AG08396 (cell line): ENCODE measurements around the gene AKT3.

ENCODE experiments used
- DNase-seq: peaks from one replicate; pipeline ENCODE4 v3.0.0; 2012; ENCODE audit warnings: low spot score, mixed read lengths

Gene AKT3

GRCh38 chr1:243487649-243488227, 362.3 kb downstream of the AKT3 start:
- no peak for DNase-seq

GRCh38 chr1:243487036-243487648, 362.9 kb downstream of the AKT3 start:
- no peak for DNase-seq

- DNase-seq, result no peak
Observed at GRCh38 chr1:243483952-243484351, 366.1 kb downstream of the AKT3 start.

GRCh38 chr1:243483071-243483771, 366.8 kb downstream of the AKT3 start:
- no peak for DNase-seq

- peak; percentile 59 for DNase-seq
Observed at GRCh38 chr1:243482141-243483022, 367.7 kb downstream of the AKT3 start.

GRCh38 chr1:243481101-243481500, 368.9 kb downstream of the AKT3 start:
- no peak for DNase-seq

GRCh38 chr1:243477731-243478290, 372.2 kb downstream of the AKT3 start:
- DNase-seq, result no peak

- no peak for DNase-seq
Observed at GRCh38 chr1:243475966-243476365, 374.1 kb downstream of the AKT3 start.

GRCh38 chr1:243474906-243475305, 375.1 kb downstream of the AKT3 start:
- DNase-seq, result no peak

GRCh38 chr1:243474136-243474881, 375.7 kb downstream of the AKT3 start:
- DNase-seq, result no peak

- no peak for DNase-seq
Observed at GRCh38 chr1:243473227-243474135, 376.6 kb downstream of the AKT3 start.

GRCh38 chr1:243471754-243472745, 378.0 kb downstream of the AKT3 start:
- no peak for DNase-seq

- DNase-seq, result no peak
Observed at GRCh38 chr1:243471026-243471685, 378.9 kb downstream of the AKT3 start.

- no peak for DNase-seq
Observed at GRCh38 chr1:243470502-243470901, 379.5 kb downstream of the AKT3 start.

GRCh38 chr1:243469497-243469896, 380.5 kb downstream of the AKT3 start:
- DNase-seq, result no peak

- DNase-seq, result no peak
Observed at GRCh38 chr1:243465738-243466137, 384.3 kb downstream of the AKT3 start.

- DNase-seq, result no peak
Observed at GRCh38 chr1:243465081-243465480, 385.0 kb downstream of the AKT3 start.

- DNase-seq, result no peak
Observed at GRCh38 chr1:243462929-243463697, 386.9 kb downstream of the AKT3 start.
